Measurements from ENCODE around the gene CXCL8.

Gene CXCL8

GRCh38 chr4:73718375-73719373 is 21.7 kb upstream of the CXCL8 start:
- DNase-seq, result no peak

GRCh38 chr4:73721435-73721834 is 18.9 kb upstream of the CXCL8 start:
- DNase-seq, result no peak

- no peak for DNase-seq
These were observed 18.5 kb upstream of the CXCL8 start for GRCh38 chr4:73721909-73722308.

GRCh38 chr4:73723023-73723422 is 17.3 kb upstream of the CXCL8 start:
- DNase-seq, result no peak

GRCh38 chr4:73723928-73724327 is 16.4 kb upstream of the CXCL8 start:
- DNase-seq, result no peak

GRCh38 chr4:73725510-73725909 is 14.9 kb upstream of the CXCL8 start:
- no peak for DNase-seq

GRCh38 chr4:73725985-73726384 is 14.4 kb upstream of the CXCL8 start:
- DNase-seq, result no peak

GRCh38 chr4:73727685-73728084 is 12.7 kb upstream of the CXCL8 start:
- no peak for DNase-seq

- DNase-seq, result no peak
These were observed 12.2 kb upstream of the CXCL8 start for GRCh38 chr4:73728091-73728741.

- no peak for DNase-seq
These were observed 10.7 kb upstream of the CXCL8 start for GRCh38 chr4:73729534-73730165.

- no peak for DNase-seq
These were observed 10.1 kb upstream of the CXCL8 start for GRCh38 chr4:73730292-73730691.

- no peak for DNase-seq
These were observed 9.5 kb upstream of the CXCL8 start for GRCh38 chr4:73730867-73731266.

GRCh38 chr4:73731968-73732610 is 8.3 kb upstream of the CXCL8 start:
- no peak for DNase-seq

GRCh38 chr4:73732759-73733431 is 7.5 kb upstream of the CXCL8 start:
- DNase-seq, result no peak

GRCh38 chr4:73734530-73735001 is 5.8 kb upstream of the CXCL8 start:
- DNase-seq, result no peak

GRCh38 chr4:73735231-73735630 is 5.1 kb upstream of the CXCL8 start:
- DNase-seq, result no peak

- no peak for DNase-seq
These were observed 821 bp downstream of the CXCL8 start for GRCh38 chr4:73741031-73741749.

- no peak for DNase-seq
These were observed 1.6 kb downstream of the CXCL8 start for GRCh38 chr4:73741750-73742489.

GRCh38 chr4:73742490-73743160 is 2.3 kb downstream of the CXCL8 start:
- no peak for DNase-seq

- DNase-seq, result no peak
These were observed 2.9 kb downstream of the CXCL8 start for GRCh38 chr4:73743281-73743680.
